Measurements from ENCODE around the gene AOX1. TPM values are rescaled to one million over a fixed set of nuclear protein-coding genes. Genes with fewer than 3 reads are reported as not detected.

Gene AOX1
- total RNA-seq, 8 experiments from 2014 or later: 0.09 to 9.2 (median 1.5) TPM

DNA sequence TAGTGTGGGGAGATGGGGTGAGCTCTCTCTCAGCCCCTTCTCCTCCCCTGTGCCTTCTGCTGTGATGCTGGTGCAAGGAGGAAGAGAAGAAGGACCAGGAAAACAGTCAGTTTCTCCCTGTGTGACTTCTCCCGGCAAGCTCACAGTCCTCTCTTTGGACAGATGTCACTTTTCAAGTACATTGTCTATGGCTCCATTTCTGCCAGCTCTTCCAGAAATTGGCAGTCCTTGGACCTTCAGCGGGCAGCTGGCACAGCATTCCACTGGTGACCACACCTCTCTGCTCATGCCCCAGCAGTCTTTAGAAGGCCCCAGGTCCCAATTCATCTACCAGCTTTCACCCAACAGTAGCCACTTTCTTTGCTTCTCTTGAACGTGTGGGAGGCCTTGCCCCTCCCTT is 63.9 kb downstream of the AOX1 start:
- H3K4me1 ChIP-seq (replicated peaks in 1 of 2): no peaks in the 10 kb centered on the region
- H3K27ac ChIP-seq: no peak overlapping the region
- no peak for ATAC-seq (replicated peaks in 6 of 8)
- WGBS, 10 experiments: 0 to 100% (median 80%) methylated on average over 1 to 3 of the region's 3 CpGs; no CpG with 5 or more reads in 3 of the 10 experiments
- no peak overlapping the region for H3K4me3 ChIP-seq
- in situ Hi-C loops (cut with MboI; ENCODE audit: low pct_unique_long_range_greater_than_20kb in 2 of 9, low sequenced_read_pairs in 9 of 9, unreplicated experiment in 9 of 9): no loop called here

GRCh38 chr2:200650195-200650594 is 64.4 kb downstream of the AOX1 start:
- ATAC-seq (replicated peaks in 6 of 8): no peak
- Histone ChIP-seq H3K27ac (no peak overlapping the region), H3K4me1 (replicated peaks in 1 of 2) (no peaks in the 10 kb centered on the region), H3K4me3 (no peak overlapping the region)
- in situ Hi-C loops (cut with MboI; ENCODE audit: low pct_unique_long_range_greater_than_20kb in 2 of 9, low sequenced_read_pairs in 9 of 9, unreplicated experiment in 9 of 9): no loop called here
- 25 to 86% (median 61%) methylated on average over 1 to 2 of the region's 2 CpGs; no CpG with 5 or more reads in 3 of the 10 experiments for WGBS, 10 experiments

DNA sequence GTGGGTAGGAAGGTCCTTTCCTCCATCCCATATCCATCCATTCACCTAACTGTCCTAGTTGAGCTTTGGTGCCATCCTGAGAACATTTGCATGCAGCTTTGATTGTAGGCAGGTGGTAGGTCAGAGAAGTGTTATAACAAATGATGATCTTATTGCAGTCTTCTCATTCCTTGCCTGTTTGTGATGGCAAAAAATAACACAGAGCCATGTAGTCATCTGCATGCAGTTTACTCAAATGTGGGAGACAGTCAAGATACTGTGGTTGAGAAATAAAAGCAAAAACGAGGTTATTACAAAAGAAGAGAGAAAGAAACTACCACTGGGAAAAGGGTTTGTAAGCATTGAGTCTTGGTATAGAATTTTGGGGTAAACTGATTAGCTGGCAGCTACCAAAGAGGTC is 66.3 kb downstream of the AOX1 start:
- Histone ChIP-seq H3K4me3 (no peak overlapping the region), H3K27ac (no peak overlapping the region), H3K4me1 (replicated peaks in 1 of 2) (no peaks in the 10 kb centered on the region)
- in situ Hi-C loops (cut with MboI; ENCODE audit: low pct_unique_long_range_greater_than_20kb in 2 of 9, low sequenced_read_pairs in 9 of 9, unreplicated experiment in 9 of 9): no loop called here
- ATAC-seq (replicated peaks in 6 of 8): no peak
- 0 to 80% (median 32%) methylated on average over 1 of the region's 1 CpG; no CpG with 5 or more reads in 2 of the 10 experiments for WGBS, 10 experiments

- 38 to 100% (median 77%) methylated on average over 1 to 3 of the region's 3 CpGs for WGBS, 10 experiments
- peak in 1 of 8 experiments; percentile 26 for ATAC-seq (replicated peaks in 6 of 8)
- H3K4me3 ChIP-seq: no peak overlapping the region
- H3K4me1 ChIP-seq (replicated peaks in 1 of 2): no peaks in the 10 kb centered on the region
- H3K27ac ChIP-seq: no peak overlapping the region
- in situ Hi-C loops (cut with MboI; ENCODE audit: low pct_unique_long_range_greater_than_20kb in 2 of 9, low sequenced_read_pairs in 9 of 9, unreplicated experiment in 9 of 9): no loop called here
Observed at GRCh38 chr2:200653021-200653420, 67.2 kb downstream of the AOX1 start.

- ATAC-seq (replicated peaks in 6 of 8): no peak
- H3K4me1 ChIP-seq (replicated peaks in 1 of 2): no peaks in the 10 kb centered on the region
- H3K27ac ChIP-seq: no peak overlapping the region
- no peak overlapping the region for H3K4me3 ChIP-seq
- in situ Hi-C loops (cut with MboI; ENCODE audit: low pct_unique_long_range_greater_than_20kb in 2 of 9, low sequenced_read_pairs in 9 of 9, unreplicated experiment in 9 of 9): no loop called here
- WGBS, 10 experiments: 38 to 100% (median 88%) methylated on average over 1 to 3 of the region's 3 CpGs; no CpG with 5 or more reads in 2 of the 10 experiments
Observed at GRCh38 chr2:200654823-200655222, 69.0 kb downstream of the AOX1 start.

DNA sequence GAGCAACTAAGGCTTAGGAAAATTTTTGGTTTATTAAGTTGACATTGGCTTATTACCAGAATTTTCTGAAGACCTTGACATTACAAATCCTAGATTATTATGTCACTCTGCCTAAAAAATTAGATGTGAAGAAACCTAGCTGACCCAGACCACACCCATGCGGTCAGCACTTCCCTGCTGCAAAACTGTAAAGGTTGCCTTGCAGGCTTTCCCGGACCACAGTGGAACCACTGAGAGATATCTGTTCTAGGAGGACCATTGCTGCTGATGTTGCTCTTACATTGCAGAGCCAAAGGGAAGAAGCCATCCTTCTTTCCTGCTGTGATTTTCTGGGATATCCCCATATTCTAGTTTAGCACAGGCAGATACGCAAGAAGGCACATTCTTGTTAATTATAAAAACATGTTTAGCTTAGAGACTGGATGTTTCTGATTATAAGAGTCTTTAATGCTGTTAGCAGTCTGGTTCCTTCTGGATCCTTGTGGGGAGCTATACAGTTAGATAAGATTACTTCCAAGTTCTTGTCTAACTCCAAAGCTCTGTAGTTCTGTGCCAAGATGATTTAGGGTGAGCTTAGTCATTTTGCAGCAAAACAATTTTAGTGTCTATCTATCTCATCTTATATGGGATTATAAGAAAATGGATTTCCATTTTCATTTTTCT is 70.2 kb downstream of the AOX1 start:
- H3K27ac ChIP-seq: no peak overlapping the region
- H3K4me3 ChIP-seq: no peak overlapping the region
- in situ Hi-C loops (cut with MboI; ENCODE audit: low pct_unique_long_range_greater_than_20kb in 2 of 9, low sequenced_read_pairs in 9 of 9, unreplicated experiment in 9 of 9): no loop called here
- no peak for ATAC-seq (replicated peaks in 6 of 8)
- WGBS, 10 experiments: 30 to 100% (median 80%) methylated on average over 1 to 3 of the region's 3 CpGs; no CpG with 5 or more reads in 1 of the 10 experiments
- no peaks in the 10 kb centered on the region for H3K4me1 ChIP-seq (replicated peaks in 1 of 2)

DNA sequence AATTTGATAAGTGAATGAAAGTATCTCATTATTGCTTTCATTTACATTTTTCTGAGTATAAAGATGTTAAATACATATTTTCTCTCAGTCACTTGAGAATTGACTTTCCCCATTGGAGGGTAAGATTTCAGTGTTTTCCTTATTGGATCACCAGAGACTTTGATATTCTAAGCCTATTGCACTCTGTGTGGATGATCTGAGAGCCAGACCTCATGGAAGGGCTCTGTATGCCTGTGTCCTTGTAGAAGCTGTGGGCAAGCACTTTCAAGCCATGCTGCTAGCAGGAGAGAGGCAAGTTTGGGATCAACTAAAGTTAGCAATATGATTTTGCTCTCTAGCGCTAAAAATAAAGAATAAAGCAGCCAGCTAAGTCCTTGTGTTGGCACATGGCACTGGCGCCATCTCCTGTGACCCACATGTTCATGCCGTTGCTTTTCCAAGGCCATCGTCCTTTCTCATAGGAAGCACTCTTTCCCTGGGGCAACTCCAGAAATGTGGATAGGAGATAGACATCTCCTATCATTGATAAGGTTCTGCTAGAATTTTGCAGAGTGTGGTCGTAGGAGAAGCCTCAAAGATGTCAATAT is 72.6 kb downstream of the AOX1 start:
- Histone ChIP-seq H3K27ac (no peak overlapping the region), H3K4me3 (no peak overlapping the region), H3K4me1 (replicated peaks in 1 of 2) (no peaks in the 10 kb centered on the region)
- no peak for ATAC-seq (replicated peaks in 6 of 8)
- WGBS, 10 experiments: 27 to 78% (median 72%) methylated on average over 2 to 5 of the region's 5 CpGs; no CpG with 5 or more reads in 3 of the 10 experiments
- in situ Hi-C loops (cut with MboI; ENCODE audit: low pct_unique_long_range_greater_than_20kb in 2 of 9, low sequenced_read_pairs in 9 of 9, unreplicated experiment in 9 of 9): no loop called here

GRCh38 chr2:200659410-200659809 is 73.6 kb downstream of the AOX1 start:
- no peak for ATAC-seq (replicated peaks in 6 of 8)
- WGBS, 10 experiments: 43 to 80% (median 76%) methylated on average over 1 to 4 of the region's 4 CpGs; no CpG with 5 or more reads in 4 of the 10 experiments
- Histone ChIP-seq H3K4me1 (replicated peaks in 1 of 2) (no peaks in the 10 kb centered on the region), H3K4me3 (no peak overlapping the region), H3K27ac (no peak overlapping the region)
- in situ Hi-C loops (cut with MboI; ENCODE audit: low pct_unique_long_range_greater_than_20kb in 2 of 9, low sequenced_read_pairs in 9 of 9, unreplicated experiment in 9 of 9): no loop called here

GRCh38 chr2:200661477-200661876 is 75.7 kb downstream of the AOX1 start:
- in situ Hi-C loops (cut with MboI; ENCODE audit: low pct_unique_long_range_greater_than_20kb in 2 of 9, low sequenced_read_pairs in 9 of 9, unreplicated experiment in 9 of 9): no loop called here
- Histone ChIP-seq H3K27ac (no peak overlapping the region), H3K4me1 (replicated peaks in 1 of 2) (no peaks in the 10 kb centered on the region), H3K4me3 (no peak overlapping the region)
- no peak for ATAC-seq (replicated peaks in 6 of 8)
- WGBS, 10 experiments: 0 to 100% (median 67%) methylated on average over 1 of the region's 1 CpG; no CpG with 5 or more reads in 3 of the 10 experiments

DNA sequence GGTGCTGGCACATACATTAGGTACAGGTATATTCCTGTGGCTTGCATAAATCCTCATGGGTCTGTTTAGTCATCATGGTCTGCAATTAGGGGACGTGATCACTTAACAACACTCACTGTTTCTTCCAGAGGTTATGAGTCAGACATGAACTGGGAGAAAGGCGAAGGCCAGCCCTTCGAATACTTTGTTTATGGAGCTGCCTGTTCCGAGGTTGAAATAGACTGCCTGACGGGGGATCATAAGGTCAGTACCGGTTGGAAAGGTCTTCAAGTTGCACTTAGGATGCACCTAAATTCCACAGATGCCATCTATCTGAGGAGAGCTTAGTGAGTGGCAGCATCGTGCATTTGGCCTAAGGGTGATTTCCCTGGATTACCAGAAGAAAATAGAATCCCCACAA is 76.9 kb downstream of the AOX1 start:
- in situ Hi-C loops (cut with MboI; ENCODE audit: low pct_unique_long_range_greater_than_20kb in 2 of 9, low sequenced_read_pairs in 9 of 9, unreplicated experiment in 9 of 9): no loop called here
- Histone ChIP-seq H3K4me1 (replicated peaks in 1 of 2) (no peaks in the 10 kb centered on the region), H3K27ac (no peak overlapping the region), H3K4me3 (no peak overlapping the region)
- peak in 6 of 8 experiments; percentile 36 to 72 (median 54) for ATAC-seq (replicated peaks in 6 of 8)
- 18 to 86% (median 71%) methylated on average over 1 to 6 of the region's 7 CpGs for WGBS, 10 experiments

GRCh38 chr2:200664770-200665494 is 79.1 kb downstream of the AOX1 start:
- Histone ChIP-seq H3K27ac (no peak overlapping the region), H3K4me1 (replicated peaks in 1 of 2) (no peaks in the 10 kb centered on the region), H3K4me3 (no peak overlapping the region)
- no peak for ATAC-seq (replicated peaks in 6 of 8)
- WGBS, 10 experiments: 78 to 100% (median 83%) methylated on average over 1 to 6 of the region's 6 CpGs; no CpG with 5 or more reads in 6 of the 10 experiments
- in situ Hi-C loops (cut with MboI; ENCODE audit: low pct_unique_long_range_greater_than_20kb in 2 of 9, low sequenced_read_pairs in 9 of 9, unreplicated experiment in 9 of 9): no loop called here

- Histone ChIP-seq H3K27ac (no peak overlapping the region), H3K4me1 (replicated peaks in 1 of 2) (no peaks in the 10 kb centered on the region), H3K4me3 (no peak overlapping the region)
- 20 to 100% (median 75%) methylated on average over 1 to 2 of the region's 2 CpGs; no CpG with 5 or more reads in 2 of the 10 experiments for WGBS, 10 experiments
- no peak for ATAC-seq (replicated peaks in 6 of 8)
- in situ Hi-C loops (cut with MboI; ENCODE audit: low pct_unique_long_range_greater_than_20kb in 2 of 9, low sequenced_read_pairs in 9 of 9, unreplicated experiment in 9 of 9): no loop called here
Observed at GRCh38 chr2:200665626-200666453, 80.0 kb downstream of the AOX1 start.

DNA sequence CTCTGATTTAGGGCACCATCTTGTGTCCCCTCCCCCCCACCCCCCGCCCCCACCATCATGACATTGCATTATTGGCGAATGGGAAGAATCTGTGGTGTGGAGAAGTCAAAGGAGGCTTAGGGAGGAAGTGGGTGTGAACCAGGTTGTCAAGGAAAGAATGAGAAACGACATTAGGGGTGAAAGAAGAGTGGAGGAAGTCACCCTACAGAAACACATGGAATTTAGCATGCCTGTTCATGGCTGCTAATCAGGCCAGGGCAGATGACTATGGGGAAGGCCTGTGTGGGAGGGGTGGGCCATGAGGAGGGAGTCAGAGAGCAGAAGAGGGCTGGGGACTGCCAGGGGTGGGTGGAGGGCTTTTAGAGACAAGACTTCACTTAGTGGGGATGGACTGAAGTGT is 81.6 kb downstream of the AOX1 start:
- no peak overlapping the region for H3K27ac ChIP-seq
- no peaks in the 10 kb centered on the region for H3K4me1 ChIP-seq (replicated peaks in 1 of 2)
- WGBS, 10 experiments: 80% methylated on average over 1 of the region's 3 CpGs; no CpG with 5 or more reads in 9 of the 10 experiments
- no peak overlapping the region for H3K4me3 ChIP-seq
- no peak for ATAC-seq (replicated peaks in 6 of 8)
- in situ Hi-C loops (cut with MboI; ENCODE audit: low pct_unique_long_range_greater_than_20kb in 2 of 9, low sequenced_read_pairs in 9 of 9, unreplicated experiment in 9 of 9): no loop called here
